GM21423 (cell line): Measurements from ENCODE around the gene TOGARAM1.
"Not testable (repeated sequence)": the region's sequence is repeated elsewhere in the genome, so short reads cannot be mapped to it uniquely, and the experiment has no call there.

Source experiments
- ATAC-seq: cut with Tn5 transposase; IDR thresholded peaks from one replicate; pipeline ENCODE4 v1.9.1; 2021; ENCODE audit warnings: mild to moderate bottlenecking, moderate library complexity; ENCODE audit not compliant: unreplicated experiment

TOGARAM1 gene

DNA sequence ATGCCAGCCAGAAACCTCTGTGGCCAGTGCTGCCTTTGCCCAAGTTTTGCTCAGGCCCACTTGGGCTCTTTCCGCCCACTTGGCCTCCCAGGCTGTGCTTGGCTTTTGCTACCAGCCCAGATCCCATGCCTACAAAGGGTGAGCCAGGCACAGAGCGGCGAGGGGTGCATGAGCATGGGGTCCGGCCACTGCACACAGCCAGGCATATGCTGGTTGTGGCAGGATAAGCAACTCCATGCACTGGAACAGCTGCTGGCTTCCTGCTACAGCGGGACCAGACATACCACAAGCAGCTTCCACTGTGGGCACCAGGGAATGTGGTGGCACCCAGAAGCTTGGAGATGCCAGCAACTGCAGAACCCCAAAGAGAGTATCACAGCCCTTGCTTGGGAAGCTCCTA lies 76.3 kb downstream of the TOGARAM1 start:
- ATAC-seq = no peak

DNA sequence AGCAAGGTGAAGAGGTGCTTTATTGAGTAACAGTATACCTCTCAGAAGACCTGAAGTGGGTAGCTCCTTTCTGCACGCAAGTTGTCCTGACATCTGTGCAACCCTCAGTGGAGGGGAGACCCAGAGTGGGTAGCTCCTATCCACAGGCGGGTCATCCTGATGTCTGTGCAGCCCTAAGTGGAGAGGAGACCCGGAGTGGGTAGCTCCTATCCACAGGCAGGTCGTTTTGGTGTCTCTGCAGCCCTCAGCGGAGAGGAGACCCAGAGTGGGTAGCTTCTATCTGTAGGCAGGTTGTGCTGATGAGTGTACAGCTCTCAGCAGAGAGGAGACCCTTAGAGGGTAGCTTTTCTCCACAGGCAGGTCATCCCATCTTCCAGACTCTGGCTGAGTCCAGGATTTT lies 76.9 kb downstream of the TOGARAM1 start:
- no peak for ATAC-seq

DNA sequence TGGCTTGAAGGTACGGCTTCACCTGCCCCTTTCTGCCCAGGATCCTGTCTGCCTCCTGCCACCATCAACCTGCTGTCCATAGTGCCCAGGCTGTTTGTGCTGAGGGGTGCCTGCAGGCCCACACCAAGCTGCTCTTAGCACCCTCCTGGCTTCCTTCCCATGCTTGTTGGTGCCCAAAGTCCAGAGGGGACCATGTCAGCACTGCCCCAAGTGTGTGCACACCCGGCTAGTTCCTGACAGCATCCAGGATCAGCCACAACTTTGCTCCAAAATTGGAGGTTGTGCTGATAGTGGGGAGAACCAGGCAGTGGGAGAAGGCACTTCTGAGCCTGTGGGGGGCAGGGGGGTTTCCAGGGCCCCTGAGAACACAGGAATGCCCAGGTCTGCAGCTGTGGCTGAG lies 77.4 kb downstream of the TOGARAM1 start:
- no peak for ATAC-seq

GRCh38 chr14:45041641-45042040 lies 79.7 kb downstream of the TOGARAM1 start:
- ATAC-seq = no peak

DNA sequence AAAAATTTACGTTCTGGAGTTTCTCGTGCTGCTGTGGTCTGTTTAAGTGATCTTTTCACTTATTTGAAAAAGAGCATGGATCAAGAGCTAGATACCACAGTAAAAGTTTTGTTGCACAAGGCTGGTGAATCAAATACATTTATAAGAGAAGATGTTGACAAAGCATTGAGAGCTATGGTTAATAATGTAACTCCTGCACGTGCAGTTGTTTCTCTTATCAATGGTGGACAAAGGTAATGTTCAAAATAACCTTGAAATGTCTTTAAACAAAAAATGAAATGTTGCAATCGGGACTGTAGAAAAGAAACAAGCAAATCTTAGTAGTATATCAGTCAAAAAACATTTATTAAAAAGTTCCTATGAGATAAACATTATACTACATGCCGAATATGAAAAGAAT lies 82.6 kb downstream of the TOGARAM1 start:
- no peak for ATAC-seq

GRCh38 chr14:45048385-45048784 lies 86.4 kb downstream of the TOGARAM1 start:
- ATAC-seq = no peak

DNA sequence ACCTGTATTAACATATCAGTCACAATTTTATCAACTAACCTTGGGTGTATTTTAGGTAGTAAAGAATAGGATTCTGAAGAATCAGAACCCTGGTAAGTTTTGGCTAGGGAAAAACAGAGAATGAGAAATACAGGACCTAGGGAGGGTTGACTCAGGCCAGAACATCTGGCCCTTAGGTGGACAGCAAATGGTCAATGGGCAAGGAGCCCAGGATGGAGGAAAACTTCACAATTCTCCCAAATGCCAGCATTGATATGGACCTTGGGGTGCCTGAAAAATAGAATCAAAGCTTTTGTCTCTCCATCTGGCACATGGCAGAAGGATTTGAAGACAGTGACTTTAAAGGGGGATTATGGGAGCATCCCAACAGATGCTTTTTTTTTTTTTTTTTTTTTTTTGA lies 89.2 kb downstream of the TOGARAM1 start:
- no peak for ATAC-seq

DNA sequence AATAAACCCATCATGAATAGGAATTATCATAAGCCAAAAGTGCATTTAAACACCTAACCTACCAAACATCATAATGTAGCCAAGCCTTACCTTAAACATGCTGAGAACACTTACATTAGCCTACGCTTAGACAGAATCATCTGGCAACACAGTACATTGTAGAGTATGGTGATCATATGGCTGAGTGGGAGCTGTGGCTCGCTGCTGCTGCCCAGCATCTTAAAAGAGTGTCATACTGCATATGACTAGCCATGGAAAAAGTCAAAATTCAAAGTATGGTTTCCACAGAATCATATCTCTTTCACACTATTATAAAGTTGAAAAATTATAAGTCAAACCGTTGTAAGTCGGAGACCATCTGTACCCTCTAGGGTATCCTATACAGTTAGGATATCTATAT lies 89.9 kb downstream of the TOGARAM1 start:
- ATAC-seq = no peak

GRCh38 chr14:45057349-45057748 lies 95.4 kb downstream of the TOGARAM1 start:
- no peak for ATAC-seq

DNA sequence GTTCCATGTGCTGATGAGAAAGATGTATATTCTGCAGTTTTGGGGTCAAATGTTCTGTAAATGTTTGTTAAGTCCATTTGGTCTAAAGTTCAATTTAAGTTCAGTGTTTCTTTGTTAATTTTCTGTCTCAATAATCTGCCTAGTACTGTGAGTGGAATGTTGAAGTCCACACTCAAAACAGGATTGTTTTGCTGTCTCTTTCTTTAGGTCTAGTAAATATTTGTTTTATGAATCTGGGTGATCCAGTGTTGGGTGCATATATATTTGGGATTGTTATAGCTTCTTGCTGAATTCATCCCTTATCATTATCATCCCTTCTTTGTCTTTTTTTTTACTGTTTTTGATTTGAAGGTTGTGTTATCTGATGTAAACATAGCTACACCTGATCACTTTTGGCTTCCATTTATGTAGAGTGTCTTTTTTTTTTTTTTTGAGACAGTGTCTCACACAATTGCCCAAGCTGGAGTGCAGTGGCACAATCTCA lies 95.9 kb downstream of the TOGARAM1 start:
- no peak for ATAC-seq

GRCh38 chr14:45060551-45060950 lies 98.6 kb downstream of the TOGARAM1 start:
- no peak for ATAC-seq

DNA sequence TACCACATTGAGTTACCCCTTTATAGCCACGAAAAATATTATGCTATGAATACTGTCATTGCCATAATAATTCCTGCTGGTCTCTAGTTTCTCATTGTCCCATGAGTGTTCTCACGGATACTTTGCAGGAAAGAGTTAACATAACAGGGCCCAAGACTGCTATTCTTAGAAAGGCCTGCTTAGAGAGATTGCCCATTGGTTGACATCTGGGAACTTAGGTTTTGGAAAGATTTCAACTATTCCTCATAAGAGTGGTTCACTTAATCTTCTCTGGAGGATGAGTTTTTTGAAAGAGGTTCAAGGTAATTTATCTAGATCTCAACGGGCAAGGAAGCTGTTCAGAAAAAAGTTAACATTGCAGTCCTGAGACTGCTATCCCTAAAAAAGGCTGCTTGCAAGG lies 103.5 kb downstream of the TOGARAM1 start:
- no peak for ATAC-seq

- no peak for ATAC-seq
These were observed 104.0 kb downstream of the TOGARAM1 start for GRCh38 chr14:45065956-45066355.

DNA sequence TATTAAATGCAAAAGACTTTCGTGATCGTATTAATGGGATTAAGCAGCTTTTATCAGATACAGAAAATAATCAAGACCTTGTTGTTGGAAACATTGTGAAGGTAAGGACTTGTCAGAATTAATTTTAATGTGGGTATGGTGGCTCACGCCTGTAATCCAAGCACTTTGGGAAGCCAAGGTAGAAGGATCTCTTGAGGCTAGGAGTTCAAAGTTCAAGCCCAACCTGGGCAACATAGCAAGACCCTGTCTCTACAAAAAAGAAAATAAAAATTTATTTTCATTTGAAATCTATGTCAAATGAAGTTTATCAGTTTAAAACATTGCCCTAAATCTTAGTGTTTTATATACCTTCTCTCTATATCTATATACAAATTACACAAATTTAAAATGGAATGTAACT lies 104.7 kb downstream of the TOGARAM1 start:
- no peak for ATAC-seq

DNA sequence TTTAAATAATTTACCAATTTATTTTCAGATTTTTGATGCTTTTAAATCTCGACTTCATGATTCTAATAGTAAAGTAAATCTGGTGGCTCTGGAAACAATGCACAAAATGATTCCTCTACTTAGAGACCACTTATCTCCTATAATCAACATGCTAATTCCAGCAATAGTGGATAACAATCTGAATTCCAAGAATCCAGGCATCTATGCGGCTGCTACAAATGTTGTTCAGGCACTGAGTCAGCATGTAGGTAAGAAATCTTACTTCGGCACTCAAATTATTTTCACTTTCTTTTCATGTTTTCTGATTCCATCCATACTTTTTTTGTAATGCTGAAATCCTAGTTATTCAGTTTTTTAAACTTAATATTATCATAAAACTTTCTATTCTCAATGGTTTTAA lies 106.4 kb downstream of the TOGARAM1 start:
- no peak for ATAC-seq

DNA sequence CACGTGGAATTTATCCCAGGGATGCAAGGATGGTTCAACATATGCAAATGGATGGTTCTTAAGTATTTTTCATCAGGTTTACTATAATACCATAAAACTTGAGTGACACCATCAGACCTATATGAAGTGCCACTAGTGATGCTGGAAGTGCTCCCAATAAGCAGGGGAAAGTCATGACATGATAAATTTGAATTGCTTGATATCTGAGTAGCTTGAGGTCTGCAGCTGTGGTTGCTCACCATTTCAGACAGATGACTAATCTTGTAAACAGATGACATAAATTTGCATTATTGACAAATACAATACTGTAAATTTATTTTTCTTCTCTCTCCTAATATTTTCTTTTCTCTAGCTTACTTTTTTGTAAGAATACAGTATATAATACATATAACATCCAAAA lies 108.2 kb downstream of the TOGARAM1 start:
- no peak for ATAC-seq

DNA sequence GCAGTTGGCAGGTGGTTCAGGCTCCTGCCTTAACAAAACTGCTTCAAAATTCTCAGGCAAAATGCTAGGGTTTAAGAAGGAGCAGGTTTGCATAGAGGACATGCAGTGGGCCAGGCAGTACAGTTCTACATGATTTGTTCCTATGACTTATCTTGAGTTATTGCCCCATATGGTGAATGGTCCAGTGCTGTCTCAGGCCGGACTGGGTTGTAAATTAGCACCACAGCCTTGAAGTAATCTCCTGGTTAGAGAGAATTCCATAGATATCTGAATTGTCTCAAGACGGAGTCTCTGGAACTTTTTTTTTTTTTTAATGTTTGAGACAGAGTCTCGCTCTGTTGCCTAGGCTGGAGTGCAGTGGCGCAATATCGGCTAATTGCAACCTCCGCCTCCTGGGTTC lies 110.1 kb downstream of the TOGARAM1 start:
- no peak for ATAC-seq

GRCh38 chr14:45073231-45073879 lies 111.4 kb downstream of the TOGARAM1 start:
- ATAC-seq = no peak

GRCh38 chr14:45078323-45078722 lies 116.3 kb downstream of the TOGARAM1 start:
- ATAC-seq = no peak

GRCh38 chr14:45080416-45080968 lies 118.5 kb downstream of the TOGARAM1 start:
- not testable (repeated sequence) for ATAC-seq

- not testable (repeated sequence) for ATAC-seq
These were observed 119.1 kb downstream of the TOGARAM1 start for GRCh38 chr14:45081096-45081495.

DNA sequence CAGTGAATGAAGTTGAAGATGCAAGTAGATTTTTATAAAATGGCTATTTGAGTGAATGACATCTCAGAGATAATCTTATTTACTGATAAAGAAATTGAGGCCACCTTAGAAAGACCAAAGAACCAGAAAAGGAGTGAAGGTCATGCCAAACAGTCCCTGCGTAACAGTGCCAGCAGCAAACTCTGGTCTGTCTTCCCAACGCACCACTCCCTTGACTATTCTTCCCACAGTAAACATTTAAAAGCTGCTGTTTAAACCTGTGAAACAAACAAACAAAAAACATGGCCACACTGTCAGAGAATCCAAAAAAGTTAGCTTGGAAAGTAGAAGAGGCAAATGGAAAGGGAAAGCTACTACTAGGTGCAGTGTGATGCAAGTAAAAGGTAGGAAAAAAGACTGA lies 120.4 kb downstream of the TOGARAM1 start:
- ATAC-seq = no peak

DNA sequence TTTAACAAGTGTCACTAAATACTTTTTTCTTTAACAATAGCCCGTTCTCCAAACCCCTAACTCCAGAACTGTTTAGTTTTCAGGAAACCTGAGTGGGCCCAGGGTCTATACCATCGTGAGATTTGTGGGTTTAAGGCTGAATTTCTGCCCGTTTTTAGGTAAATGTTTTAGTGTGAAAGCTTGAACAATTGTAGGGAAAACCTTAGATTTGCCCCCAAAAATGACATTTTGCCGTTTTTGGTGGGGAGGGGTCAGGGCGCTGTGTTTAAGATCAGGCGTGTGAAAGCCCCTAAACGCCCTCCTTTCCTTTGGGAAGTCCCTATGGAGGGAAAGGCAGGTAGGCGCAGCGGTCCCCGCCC lies 121.6 kb downstream of the TOGARAM1 start:
- no peak for ATAC-seq
